AG09319 (cell line): ENCODE results near the gene TRIM16.
"Not testable (repeated sequence)": the region's sequence is repeated elsewhere in the genome, so short reads cannot be mapped to it uniquely, and the experiment has no call there.

Experiments
- DNase-seq: peaks from one replicate; pipeline ENCODE4 v3.0.0-alpha.2; 2010; ENCODE audit warnings: low read depth; ENCODE audit errors: extremely low read depth

The TRIM16 gene

GRCh38 chr17:15588017-15588416, 96.1 kb downstream of the TRIM16 start:
- not testable (repeated sequence) for DNase-seq

- not testable (repeated sequence) for DNase-seq
These were observed 100.8 kb downstream of the TRIM16 start for GRCh38 chr17:15583313-15583712.

GRCh38 chr17:15581462-15581861, 102.6 kb downstream of the TRIM16 start:
- not testable (repeated sequence) for DNase-seq
